NCI-H2196 (cell line): ENCODE measurements around the gene KIRREL1.

Experiments
- DNase-seq: peaks from one replicate; lab custom pipeline; 2025; ENCODE audit not compliant: unreplicated experiment; lab: John Stamatoyannopoulos, UW

KIRREL1 gene

DNA sequence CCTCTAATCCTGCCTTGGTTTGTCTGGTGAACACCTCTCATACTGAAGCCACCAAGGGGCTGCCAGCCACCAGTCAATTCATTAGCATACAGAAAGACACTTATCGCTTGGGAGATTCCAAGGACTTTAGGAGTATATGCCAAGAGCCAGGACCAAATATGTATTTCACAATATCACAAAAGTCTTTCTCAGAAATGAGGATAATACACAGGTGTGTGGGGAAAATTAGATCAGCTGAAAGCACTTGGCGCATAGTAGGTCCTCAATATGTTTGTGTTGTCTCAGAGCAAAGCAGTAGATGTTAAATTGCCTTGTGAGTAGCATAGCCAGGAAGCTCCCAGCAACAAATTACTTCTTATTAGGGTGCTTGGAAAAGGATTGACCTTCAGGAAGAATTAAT lies 34.1 kb downstream of the KIRREL1 start:
- no peak for DNase-seq

DNA sequence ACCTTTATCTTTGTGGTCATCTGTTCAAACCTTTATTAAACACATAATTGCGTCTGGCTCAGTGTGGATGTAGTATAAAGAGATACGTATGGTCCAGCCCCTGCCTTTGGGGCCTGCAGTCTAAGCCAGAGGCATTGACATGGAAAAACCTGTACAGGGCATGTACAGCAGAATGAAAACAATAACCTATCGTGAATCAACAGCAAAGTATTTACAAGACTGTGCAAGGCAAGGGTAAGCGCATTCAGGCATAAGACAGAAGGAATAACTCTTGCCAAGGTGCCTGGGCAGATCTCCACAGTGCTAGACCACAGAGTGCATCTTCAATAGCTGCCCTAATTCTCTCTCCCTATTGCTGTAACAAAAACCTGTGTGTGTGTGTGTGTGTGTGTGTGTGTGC lies 35.5 kb downstream of the KIRREL1 start:
- no peak for DNase-seq

DNA sequence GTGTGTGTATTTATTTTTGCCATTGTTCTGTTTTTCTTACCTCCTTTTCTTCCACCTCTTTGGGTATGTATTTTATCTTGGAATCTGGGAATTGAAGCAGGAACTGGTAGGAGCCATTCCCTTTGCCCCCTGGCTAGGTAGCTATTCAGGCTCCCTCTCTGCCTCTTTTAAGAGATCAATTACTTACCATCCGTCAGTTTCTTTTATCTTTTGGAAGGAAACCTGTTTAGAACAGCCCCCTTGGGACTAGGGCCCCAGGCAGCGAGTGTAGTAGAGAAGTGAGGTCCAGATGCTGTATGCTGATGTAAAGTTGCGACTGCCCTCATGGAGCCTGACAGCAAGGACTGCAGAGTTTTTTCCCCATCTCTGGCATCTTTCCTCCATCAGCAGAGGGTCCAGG lies 41.6 kb downstream of the KIRREL1 start:
- DNase-seq, result no peak

DNA sequence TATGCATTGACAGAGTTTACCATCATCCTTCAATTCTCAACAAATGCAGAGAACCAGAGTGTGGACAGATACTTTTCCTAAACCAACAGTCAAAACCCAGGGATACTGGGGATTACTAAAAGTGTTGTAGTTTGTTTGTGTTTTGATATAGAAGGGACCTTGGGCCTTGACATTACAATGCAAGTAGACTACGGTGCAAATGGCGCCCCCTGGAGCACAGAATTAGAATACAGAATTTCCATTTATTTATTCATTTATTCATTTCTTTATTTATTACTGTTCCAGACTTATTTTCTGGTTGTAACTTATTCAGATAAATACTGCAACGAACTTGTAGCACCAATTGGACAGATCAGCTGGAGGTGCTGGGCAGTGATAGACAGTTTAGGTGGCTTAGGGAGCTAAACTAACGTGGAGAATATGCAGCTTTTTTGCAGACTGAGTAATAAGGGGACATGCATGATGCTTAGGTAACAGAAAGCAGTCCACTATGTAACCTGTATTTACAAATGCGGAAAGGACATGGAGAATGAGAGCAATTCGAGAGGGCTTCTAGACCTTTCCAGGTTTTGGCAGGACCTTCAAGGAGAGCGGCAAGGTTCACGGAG lies 42.6 kb downstream of the KIRREL1 start:
- DNase-seq, result no peak

DNA sequence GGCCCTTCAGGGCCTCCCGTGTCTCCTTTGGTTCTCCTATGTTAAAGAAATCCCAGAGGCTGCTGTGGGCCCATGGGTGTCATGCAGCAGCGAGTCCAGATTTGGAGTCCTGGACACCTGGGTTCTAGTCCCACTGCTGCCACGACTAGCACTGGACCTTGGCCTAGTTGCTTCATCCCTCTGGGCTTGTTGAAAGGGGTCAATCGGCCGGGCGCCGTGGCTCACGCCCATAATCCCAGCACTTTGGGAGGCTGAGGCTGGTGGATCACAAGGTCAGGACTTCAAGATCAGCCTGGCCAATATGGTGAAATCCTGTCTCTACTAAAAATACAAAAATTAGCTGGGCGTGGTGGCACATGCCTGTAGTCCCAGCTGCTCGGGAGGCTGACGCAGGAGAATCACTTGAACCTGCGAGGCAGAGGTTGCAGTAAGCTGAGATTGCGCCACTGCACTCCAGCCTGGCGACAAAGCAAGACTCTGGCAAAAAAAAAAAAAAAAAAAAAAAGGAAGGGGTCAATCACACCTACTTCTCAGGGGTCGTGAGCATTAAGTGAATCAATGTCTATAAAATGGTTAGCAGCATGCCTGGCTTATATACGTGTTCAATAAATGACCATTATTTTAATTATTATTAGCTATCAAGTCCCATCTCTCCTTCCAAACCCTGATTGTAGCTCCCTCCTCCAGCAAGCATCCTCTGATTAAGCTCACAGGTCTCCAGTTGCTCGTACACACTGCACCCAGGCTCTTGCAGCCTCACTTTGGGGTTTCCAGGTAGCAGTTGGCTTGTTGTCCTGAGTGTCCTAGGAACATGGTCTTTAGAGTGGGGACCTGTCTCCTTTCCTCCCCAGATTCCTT lies 43.8 kb downstream of the KIRREL1 start:
- no peak for DNase-seq

DNA sequence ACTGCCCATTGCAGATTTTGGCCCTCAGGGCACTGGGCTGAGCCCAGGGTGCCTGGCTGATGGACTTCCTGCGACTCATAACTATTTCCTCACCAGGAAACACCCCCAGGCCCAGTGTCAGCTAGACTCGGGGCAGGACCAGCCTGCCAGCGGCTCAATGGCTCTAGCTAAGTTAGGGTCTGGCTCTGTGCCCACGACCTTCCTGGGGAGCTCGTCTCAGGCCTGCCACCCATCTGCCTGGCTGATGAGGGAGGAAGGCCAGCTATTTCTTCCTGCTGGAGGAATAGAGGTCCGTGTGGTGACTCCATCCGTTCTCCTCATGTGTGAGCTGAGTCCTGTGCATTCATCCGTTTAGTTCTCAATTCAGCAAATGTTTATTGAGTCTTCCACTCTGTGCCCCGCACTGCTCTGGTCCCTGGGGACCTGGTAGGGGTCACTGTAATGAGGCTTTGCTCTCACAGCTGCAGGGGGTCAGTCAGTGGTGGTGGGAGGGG lies 44.5 kb downstream of the KIRREL1 start:
- DNase-seq, result no peak

DNA sequence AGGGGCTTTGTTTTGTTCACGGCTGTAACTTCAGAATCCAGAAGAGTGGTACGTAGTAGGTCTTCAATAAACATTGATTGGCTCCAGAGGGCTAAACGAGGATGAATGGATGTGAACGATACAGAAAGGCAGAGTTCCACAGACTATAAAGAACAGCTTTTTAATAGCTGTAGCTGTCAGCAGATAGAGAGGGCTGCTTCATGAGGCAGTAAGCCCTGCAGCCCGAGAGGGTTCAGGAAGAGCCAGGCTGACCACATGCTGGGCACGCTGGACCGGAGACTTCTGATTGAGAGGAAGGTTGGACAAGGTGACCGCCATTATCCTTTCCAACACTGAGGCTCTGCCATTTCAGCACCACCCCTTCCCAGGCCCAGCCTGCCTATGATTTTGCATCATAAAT lies 45.3 kb downstream of the KIRREL1 start:
- no peak for DNase-seq

DNA sequence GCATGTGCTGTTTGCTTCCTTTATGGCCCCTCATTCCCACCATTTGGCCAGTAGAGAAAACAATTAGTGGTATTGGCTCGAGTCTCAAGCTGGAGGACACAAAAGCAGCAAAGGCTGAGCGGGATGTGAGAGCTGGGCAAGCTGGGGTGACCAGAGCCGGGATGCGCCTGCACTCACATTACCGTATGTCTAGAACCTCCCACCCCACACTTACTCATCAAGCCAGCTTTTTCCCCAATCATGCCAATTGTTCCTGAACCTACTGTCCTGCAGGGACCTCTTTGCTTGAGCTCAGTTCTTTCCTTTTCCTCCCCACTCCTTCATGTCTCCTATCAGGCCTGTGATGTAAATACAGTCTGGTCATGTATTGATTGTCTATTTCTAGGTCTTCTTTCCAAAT lies 45.9 kb downstream of the KIRREL1 start:
- no peak for DNase-seq

DNA sequence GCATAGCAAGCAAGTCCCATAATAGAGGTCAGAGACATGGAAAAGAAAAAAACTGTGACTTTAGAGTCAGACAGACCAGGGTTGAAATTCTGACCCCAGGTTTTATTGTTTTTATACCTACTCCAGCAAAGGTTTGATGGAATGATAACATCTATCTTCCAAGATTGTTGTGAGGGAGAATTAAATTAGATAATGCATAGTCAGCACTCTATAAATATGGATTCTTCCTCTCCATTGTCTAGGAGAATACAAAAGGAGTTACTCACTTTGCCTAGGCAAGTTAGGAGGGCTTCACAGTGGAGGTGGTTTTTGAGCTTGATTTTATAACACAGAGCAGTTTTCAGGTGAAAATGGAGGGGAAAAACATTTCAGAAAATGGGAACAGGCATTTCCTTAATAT lies 46.9 kb downstream of the KIRREL1 start:
- DNase-seq, result no peak

DNA sequence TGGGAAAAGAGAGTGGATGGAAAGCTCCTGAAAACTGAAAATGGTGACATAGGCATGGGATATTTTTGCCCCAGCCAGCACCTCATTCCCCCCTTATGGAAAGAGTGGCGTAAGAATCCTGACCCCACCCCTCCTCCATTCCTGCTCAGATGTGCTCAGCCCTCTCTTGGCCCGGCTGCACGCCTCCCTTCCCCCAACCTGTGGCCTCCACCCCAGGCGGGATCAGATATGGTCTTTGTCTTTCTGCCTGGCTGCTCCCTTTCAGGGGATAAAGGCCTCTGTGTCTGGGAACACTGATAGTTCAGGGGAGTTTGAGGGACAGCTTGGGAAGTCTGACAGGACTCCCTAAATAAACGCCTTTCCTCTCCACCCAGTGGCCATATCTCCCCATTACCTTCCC lies 49.8 kb downstream of the KIRREL1 start:
- no peak for DNase-seq

DNA sequence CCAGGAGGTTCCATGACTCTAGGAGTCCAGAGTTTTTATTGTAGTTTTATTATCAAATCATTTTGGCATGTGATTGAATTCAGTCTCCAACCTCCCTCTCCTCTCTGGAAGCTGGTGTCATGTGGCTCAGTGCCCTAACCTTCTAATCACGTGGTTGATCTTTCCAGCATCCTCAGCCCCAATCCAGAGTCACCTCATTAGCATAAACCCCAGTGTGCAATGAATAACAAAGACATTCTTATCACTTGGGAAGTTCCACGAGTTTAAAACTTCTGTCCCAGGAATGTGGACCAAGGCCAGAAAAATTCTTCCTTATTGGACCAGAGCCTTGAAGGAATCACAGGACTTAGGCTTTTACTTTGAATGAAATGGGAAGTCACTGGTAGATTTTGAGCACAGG lies 52.2 kb downstream of the KIRREL1 start:
- no peak for DNase-seq

DNA sequence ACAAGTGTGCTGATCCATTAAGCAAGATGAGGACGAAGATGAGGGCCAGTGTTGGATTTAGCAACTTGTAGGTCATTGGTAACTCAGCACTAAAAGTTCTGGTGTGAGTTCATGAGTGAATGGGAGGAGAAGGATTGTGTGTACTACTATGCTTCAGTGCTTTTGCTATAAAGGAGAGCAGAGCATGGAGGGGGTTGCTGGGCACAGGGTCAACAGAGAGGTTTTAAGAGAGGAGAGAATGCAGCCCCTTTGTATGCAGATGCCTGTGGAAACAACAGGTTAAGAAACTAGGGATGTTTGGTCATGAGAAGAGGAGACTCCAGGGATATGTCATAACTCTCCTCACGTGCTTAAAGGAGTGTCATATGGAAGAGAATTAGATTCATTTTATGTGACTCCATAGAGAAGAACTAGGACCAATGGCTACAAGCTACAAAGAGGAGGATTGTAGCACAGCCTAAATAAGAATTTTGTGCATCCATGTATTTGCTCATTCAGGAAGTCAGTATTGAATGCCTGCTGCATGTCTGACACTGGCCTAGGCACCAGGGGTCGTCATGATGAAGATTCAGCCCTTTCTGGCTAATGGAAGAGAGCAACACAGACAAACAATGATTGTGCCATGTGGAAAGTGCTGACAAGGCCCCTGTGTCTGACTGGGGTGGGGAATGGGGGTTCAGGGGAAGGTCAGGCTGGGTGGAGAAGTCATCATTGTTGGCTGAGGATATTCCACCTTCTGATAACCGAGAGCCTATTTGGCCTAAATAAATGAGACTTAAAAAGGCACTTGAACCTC lies 53.5 kb downstream of the KIRREL1 start:
- no peak for DNase-seq

DNA sequence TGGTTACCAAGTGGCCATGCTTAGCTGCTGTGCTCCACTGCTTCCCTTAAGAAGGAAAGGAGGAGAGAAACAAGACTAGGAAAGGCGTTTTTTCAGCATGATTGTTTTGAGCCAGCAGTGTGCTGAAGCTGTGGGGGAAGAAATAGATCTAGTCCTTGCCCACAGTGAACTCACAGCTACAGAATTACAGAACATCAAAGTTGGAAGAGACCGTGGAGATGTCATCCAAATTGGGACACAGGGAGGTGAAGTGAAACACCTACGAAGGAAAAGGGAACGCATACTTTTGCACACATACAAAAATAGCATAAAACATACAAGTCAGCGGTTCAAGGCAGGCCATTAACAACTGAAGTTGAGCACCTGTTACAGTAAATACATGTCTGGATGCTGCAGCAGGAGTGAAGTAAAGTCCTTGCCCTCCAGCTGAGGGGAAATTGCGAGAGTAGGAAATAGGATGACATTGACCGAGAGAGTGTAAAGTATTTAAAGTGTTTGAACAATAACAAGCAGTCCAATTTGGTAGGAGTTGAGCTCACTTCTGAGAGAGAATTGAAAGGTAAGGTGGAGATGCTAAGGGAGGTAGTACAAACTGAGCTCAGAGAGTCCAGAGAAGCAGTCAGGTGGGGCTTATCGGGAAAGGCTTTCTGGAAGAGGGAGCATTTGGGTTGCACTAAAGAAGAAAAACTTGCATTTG lies 55.1 kb downstream of the KIRREL1 start:
- DNase-seq, result no peak

DNA sequence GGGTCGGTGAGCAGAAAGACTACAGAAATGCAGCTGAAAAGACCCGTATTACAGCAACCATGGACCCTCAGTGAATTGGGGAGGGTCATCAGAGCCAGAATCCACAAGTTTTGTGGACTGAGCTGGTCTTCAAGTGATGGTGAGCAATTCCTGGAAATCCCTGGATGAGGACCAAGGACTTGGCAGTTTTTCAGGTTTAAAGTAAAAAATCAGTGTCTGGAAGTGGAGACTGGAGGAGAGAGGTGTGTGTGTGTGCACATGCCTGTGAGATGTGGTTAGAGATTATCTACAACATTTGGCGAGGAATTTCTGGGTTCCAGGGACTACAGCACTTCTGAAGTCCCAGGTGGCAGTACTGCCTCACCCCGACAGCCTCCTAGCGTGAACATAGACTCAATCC lies 56.4 kb downstream of the KIRREL1 start:
- DNase-seq, result no peak

DNA sequence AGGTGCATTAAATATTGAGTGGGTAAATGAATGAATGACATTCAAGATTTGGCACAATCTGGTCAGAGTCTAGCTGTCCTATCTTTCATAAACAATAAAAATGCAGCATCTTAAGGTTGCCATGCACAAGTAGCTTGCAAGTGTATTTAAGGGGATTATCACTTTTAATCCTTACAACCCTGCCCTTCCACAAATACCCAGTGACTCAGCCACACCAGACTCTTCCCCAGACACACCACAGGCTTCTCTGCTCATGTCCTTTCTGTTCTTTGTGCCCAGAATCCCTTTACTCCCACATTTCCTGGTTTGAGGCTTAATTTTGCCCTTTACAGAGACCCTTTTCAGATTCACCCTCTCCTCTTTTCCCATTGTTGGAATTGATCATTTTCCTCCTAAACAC lies 59.8 kb downstream of the KIRREL1 start:
- no peak for DNase-seq

DNA sequence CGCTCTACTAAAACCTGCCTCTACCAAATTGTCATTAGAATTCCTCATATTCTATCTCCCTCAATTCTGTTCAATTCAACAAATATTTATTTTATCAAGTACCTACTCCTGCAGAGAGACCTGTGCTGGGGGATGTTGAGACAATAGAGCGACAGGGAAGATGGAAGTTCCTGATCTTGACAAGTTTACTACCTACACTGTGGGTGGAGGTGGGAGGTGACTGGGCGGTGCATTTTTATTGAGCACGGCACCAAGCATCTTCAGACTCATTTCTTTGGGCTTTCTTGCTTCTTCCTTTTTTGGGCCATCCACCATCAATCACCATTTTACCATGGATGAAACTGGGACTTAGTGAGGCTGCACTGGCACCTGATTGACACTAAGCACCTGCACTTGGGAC lies 61.3 kb downstream of the KIRREL1 start:
- DNase-seq, result no peak

DNA sequence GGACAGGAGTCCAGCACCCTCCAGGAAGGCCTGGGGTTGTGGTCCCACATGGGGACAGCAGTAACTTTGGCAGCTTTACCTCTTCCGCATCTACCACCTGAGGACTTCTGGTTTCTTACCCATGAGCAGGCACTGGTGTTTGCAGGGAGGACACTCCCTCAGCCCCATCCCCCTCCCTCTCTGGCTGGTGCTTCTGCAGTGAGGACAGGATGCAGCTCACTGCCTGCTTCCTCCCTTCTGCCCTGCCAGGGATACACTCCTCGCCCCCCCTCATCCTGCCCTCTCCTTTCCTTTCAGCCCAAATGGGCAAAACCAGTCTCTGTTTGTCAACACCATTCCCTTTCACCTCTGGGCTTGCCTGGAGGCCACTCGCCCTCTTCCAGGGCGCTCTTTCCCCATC lies 62.4 kb downstream of the KIRREL1 start:
- DNase-seq, result no peak

DNA sequence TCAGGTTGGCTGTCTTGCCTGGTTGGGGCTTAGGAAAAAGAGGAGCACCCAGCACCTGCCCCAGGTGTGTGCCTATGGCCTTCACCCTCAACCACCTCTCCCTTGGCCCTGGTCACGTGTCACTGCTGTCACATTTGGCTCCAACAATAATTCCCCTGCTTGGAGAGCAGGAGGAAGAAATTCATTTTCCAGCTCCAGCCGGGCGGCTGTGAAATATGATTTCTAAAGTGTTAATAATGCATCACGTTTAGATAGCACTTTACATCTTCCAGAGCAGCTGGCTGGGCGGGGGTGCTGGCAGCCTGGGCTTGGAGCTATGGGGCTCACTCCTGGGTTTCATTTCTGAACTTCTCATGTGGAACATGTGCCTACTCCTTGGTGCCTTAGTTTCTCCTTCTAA lies 63.1 kb downstream of the KIRREL1 start:
- no peak for DNase-seq

DNA sequence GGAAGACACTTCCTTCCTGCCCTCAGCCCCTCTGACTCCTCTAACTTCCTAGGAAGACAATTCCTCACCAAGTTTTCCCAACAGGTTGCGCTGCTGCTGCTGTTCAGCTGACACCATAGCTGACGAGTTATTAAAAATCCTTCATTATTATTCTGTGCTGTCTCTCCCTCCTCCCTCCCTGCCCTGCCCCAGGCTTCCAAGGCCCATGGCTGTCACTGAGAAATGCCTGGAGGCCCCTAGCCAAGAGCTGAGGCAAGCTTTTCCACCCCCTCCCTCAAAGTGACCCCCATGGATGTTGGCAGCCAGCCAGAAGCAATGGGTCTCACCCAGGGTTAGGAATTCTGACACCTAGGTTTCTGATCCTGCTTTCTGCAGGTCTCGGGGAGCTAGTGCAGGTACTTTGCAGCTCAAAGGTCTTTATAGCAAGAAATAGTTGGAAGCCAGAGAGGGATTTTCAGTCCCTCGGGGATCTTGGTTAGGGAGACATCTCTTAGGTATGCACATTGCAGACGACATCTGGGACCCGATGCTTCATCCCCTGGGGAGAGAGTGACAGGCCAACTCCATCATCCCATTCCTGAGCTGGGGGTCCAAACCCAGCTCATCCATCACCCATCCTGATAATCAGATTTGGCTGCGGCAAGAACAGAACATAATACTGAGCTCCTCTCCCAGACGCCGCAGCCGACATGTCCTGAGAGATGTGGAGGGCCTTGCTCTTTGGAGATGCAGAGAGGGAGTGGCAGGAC lies 65.0 kb downstream of the KIRREL1 start:
- DNase-seq, result no peak

DNA sequence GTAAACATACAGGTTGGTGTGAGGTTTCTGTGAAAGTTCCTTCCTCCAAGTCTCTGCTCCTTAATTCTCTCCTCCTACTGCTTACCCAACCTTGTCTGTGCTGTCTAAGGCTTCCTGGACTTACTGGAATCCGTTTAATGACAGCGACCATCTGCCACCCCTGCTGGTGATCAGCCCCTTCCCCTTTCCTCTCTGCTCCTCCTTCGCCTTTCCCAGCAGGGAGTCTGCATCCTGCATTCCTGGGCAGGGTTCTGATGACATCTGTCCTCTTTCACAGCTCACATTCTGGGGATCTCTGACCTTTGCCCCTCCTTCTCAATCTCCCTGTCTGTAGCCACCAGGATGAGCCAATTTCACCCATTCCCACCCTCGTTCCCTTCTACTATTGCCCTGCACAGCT lies 66.5 kb downstream of the KIRREL1 start:
- no peak for DNase-seq

DNA sequence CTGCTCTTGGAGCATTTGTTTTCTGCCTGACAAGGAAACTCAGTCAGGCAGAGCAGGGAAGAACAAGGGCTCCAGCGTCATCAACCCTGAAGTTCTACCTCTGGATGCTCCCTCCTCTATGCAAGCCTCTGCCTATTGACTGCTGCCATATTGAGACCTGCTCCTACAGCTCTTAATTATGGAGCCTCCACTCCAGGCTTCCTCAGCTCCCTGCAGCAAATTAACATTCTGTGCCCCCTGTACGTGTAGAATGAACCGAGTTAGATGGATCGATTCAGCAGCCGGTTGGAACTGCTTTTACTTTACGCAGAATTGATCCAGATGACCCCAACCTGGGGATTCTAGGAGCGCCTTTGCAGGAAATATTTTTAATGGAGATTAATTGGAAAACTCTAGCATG lies 68.7 kb downstream of the KIRREL1 start:
- DNase-seq, result no peak
